HG03575 (cell line): Measurements from ENCODE around the gene OAF.

Experiments used
- ATAC-seq: cut with Tn5 transposase; IDR thresholded peaks from one replicate; pipeline ENCODE4 v1.9.1; 2021; ENCODE audit not compliant: unreplicated experiment, insufficient number of reproducible peaks, low FRiP score; ENCODE audit errors: extremely low read depth

The OAF gene

DNA sequence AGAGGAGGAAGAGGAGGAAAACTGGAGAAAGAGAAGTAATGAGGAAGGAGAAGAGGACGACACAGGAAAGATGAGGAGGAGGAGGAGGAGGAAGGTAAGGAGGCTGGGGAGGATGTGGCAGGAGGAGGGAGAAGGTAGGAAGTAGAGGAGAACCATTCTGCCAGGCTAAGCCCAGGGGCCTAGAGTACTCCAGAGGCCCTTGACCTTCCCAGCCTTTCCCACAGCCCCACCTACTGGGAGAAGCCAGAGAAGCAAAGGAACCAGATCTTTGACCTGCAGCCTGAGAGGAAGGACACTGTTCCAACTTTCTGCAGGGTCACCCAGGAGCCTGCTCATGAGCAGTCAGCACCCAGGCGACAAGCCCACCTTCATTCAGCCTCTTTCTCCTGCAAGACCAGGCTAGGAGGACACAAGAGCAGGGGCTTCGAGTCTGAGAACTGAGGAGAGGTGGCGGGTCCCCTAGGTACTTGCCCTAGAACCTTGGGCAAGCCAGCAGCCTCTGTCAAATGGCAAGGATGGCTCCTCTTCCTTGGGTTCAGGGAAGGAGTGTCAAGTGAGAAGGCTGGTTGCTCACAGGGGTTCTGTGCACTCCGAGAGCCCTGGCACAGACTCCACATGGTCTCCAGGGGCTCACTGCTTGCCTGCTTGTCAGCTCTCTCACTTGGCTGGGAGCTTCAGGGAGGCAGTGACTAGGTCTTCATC lies 27.9 kb upstream of the OAF start:
- ATAC-seq, result no peak

DNA sequence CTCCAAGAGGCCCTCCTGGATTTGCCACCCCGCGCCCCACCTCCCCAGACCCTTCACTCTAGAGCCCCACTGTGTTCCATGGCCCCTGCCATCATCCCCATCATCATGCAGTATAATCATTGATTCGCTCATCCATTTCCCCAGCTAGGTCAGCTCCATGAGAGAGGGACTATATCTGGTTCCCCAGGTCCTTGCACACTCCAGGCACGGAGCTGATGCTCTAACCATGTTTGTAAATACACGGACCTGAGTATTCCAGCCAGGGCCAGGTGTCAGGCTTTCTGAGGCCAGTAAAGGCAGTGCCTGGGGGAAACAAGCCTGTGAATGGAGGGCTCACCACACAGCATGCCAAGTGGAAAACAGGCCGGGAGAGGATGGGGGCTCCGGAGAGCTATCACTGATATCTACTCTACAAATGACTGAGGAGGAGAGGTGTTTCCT lies 27.1 kb upstream of the OAF start:
- ATAC-seq, result no peak

DNA sequence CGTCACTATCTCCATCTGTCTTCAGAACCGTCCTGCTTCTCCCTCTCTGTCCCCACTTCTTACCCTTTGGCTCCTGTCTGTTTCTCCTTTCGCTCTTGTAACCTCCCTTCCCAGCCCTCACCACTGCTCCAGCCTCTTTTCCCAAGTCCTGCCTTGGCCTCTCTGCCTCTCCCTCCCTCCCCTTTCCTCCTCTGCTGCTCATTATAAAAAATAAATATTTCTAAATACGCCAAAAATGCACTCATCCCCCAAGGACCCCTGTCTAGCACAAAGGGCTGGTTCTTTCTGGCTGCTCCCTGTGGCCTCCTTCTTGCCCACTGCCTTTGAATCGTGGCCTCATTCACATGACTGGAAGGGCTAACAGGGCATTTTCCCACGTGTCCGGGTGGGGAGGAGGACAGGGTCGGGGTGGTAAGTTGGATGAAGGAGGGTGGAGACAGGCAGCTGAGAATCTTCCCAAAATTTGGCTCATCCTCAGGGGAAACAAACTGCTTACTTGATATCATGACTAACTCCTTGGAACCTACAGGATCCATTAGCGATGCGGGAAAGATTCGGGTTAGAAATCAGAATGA lies 26.4 kb upstream of the OAF start:
- ATAC-seq, result no peak

DNA sequence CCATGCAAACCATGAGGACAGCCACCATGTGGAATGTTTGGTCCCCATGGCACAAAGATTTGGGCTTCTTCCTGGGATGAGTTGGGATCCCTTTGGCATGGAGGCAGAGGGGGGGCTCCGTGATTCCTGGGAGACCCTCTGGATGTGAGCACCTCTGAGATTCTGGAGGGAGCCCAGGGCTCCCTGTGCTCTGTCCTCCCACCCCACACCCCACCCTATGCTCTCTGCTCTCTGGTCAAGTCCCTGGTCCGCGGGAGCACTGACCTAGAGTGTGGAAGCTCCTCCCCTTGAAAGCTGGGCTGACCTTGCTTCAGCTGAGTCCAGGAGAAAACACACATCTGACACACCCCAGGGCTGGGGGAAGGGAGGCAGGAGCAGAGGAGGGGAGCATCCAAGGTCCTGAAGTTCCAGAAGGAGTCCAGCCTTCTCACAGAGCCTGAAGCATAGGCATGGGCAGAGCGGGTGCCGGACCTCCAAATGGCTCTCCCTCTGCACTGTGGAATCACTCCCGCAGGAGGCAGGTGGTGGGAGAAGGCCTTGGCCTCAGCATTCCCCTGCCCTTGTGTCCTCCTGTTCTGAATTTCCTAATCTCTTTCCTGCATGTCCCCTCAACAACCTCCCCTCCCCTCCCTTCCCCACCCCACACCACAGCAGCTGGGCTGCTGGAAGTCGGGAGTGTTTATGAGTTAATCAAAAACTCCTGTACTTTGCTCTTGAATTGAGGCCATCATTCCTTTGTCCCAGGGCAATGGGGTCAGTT lies 25.7 kb upstream of the OAF start:
- ATAC-seq, result no peak

DNA sequence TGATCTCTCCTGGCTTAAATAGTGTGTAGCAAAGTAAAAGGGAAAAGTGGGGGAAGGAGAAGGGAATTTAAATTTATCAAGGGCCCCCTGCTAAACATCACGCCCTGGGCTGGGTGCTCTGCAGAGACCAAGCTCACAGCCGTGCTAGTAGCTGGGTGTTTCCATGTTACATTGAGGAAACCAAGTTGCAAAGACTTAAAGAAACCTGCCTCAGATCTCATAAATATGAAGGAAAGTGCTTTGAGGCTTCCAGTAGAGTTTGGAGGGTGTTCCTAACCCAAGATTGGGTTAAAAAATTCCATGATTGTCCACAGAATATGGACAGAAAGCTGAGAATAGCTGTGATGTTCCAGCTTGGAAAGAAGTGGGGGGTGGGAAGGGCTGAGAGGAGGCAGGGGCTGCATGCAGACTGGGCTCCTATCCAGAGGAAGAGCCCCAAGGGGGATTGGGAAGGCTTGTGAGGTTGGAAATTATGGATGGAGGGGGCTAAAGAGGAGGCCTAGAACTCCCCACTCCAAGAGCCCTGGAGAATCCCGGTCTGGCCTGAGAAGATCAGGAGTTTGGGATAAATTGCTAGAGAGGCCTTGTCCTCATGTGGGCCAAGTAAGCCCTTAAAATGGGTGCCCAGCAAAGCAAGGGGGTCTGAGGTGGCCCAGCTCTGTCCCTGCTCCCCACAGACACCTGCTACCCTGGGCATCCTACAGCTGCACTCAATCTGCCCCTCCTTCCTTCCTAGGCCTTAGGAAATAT lies 25.0 kb upstream of the OAF start:
- no peak for ATAC-seq

DNA sequence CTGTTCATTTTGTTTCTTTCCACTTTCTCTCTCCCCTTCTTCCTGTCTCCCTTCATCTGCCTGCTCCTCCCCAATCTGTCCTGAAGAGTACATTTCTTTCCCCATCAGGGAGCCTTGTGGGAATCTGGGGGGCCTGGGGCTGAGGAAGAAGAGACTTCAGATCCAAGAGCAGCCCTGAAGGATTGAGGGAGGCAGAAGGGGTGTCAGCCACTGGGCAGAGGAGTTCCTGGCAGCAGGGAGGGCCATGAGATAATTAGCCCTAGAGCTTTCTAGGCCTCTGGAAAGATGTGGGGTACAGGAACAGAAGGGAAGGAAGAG lies 24.4 kb upstream of the OAF start:
- ATAC-seq, result no peak

DNA sequence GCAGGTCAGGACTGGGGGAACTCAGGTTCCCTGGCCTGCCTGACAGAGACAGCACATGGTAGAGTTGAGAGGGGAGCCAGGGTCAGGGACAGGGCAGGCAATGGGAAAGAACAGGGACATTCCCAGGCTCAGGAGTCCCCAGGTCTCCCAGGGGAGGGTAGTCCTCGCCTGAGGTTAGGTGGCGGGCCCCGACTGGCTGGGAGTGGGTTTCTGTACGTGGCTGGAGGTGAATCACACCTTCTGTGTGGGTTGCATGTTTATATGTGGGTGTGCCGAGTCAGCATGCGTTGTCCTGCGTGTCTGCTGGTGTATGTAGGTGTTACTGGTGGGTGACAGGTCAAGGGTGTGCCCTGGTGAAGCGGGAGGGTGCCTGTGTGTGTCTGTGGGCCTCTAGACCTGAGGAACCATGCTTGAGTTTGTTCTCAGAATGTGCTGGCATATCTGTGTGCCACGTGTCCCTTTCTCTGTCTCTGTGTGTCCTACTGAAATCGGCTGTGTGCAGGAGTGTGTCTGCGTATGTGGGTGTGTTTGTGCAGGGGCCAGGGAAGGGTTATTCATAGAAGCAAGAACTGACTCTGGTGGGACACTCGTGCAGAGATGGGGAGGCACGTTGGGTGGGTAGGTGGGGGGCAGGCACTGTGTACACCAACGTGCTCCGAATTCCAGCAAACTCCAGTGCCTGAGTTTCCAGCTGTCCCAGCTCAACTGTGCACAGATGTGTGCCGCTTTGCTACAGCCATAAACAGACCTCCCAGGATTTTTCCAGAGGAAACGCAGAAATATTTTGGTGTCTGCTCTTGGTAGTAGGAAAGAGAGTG lies 23.8 kb upstream of the OAF start:
- ATAC-seq, result no peak

DNA sequence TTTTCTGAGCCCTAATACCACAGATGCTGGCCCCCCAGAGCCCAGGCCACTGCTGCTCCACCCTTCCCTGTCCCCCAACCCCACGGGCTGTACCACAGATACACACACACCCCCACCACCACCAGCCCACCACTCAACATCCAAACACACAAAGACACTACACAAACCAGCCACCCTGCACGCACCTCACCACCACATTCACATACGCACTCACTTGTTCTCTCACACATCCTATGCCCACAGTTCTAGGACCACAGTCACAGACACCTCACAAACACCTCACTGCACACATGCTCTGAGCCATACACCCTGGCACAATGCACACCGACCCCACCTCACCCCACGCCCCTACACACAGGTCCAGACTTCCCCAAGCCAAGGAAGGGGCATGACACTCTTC lies 22.5 kb upstream of the OAF start:
- ATAC-seq, result no peak

DNA sequence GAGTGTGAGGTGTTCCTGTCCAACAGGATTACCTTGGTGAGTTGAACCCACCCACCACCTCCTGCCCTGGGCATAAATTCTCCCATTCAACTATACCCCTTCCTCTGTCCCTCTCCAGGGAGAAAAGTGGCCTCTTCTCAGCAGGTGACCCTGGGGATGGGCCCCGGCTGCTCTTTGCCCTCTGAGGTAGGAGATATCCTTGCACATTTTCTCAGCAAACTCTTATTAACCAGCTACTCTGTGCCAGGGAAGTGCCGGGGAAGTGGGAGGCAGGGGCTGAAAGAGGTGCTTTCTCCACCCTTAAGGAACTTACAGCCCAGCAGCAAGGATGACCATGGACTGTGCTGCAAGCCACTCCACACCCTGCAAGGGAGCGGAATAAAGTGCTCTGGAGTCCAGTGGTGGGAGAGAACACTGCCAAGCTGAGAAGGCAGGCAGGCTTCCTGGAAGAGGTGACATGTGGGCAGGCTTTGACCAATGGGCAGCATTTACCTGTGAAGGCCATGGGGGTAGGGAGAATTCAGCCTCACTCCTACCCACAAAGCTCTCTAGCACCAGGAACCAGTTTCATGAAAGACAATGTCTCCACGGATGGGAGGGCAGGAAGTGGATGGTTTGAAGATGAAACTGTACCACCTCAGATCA lies 21.9 kb upstream of the OAF start:
- ATAC-seq, result no peak

DNA sequence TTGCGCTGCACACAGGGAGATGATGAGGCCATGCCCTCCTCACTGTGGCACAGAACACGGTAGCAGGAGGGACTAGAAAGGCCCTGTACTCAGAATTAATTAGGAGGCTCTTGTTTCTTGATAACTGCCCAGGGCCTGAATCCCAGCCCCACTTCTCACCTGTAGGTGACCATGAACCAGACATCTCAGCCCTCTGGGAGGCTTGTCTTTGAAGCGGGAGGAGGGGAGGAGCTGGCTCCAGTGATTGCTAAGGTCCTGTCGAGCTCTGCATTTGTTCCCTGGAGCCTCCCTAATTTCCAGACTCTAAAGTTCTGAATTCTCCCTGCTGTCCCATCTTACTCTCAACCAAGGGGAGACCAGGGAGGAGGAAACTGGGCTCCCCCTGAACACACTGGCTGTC lies 19.8 kb upstream of the OAF start:
- ATAC-seq, result no peak

DNA sequence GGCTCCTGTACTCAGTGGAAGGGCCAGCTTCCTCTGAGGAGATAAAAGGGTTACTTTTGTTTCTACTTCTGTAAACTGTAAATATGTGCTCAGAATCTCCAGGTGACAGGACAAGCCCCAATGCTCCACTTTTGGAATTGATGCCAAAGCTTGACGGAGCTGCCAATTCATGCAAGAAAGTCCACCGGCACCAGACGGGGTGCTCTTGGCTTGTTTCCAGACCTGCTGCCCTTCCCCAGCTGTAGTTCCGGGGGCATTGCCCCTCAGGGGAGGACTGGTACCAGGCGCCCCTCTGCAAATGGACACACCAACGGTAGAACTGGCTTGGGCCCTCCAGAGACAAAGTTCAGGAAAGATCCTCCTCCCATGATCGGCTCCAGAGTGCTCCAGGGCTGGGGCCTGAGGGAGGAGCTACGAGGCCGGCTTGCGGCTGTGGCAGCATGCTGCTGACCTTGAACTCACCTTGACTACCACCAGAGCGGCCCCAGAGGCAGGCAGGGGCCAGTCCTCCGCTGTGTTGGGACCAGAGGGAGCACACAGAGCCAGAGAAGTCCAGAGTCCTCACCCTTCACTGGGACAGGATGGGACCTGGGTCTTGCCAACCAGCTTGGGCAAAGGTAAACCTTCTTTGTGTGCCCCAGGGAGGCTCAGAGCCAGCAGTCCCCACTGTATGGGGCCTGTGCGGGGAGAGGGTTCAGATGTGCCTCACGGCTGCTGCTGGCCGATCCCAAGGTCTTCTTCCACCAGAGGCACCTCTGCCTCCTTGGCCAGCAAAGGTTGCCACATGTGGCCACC lies 17.8 kb upstream of the OAF start:
- ATAC-seq, result no peak

DNA sequence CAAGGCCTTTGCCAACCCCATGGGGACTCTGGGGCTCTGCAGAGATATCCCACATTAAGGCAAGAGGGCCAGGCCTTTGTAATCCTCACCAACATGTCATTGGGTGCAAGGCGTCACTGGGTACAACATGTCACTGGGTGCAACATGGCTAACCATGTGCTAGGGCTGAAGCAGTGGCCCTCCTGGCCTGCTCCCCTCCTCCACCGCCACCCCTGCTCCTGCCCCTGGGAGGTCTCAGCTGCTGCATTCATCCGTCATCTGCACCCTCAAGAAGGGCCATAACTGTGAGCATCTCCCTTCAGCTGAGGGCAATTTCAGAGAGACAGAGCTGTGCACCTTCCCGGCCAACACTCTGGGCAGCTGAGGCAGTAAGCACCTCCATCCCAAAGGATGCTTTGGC lies 16.7 kb upstream of the OAF start:
- no peak for ATAC-seq

DNA sequence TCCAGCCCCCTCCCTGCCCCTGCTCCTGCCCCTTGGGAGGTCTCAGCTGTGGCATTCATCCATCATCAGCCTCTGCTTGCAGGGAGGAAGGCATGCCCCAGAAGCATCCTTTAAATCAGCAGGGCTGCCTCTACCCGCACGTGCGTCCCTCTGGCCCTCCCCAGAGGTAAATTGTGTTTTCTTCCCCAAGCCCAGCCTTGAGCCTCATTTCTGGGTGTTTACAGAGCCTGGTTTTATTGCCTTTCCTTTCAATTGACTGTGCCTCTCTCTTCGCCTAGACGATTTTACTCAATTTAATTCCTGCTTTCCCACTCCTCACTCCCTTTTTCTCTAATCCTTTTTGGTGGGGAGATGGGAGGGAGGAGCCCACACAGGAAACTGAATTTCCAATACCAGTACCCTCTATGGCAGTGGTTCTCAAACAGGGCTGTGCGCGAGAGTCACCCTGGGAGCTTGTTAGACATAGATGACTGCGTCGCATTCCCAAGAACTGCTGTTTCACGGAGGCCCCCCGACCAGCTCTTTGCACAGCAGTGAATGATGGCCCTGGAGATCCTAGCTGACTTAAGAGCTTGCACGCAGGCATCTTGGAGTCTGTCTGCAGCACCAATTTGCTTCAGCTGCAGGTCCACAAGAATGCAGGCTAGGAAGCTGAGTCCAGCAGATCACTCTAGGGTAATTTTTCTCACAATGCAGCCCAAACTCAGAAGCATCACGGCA lies 15.1 kb upstream of the OAF start:
- no peak for ATAC-seq

DNA sequence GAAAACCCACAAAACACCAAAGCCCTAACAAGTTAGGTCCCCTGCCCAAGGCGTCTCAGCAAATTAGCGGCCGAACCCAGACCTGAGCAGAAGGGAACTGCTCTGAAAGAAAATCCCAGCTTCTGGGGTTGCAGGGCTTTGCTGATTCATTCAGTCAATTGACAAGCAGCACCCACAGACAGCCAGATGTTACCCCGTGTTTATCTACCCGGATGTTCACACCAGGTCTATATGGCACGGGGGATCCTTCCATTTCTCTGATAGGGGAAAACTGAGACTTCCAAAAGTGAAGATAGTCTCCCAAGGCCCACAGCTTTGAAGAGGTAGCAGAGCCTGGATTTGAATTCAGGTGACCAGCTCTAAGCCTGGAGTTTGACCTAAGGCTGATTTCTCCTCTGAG lies 14.0 kb upstream of the OAF start:
- no peak for ATAC-seq

DNA sequence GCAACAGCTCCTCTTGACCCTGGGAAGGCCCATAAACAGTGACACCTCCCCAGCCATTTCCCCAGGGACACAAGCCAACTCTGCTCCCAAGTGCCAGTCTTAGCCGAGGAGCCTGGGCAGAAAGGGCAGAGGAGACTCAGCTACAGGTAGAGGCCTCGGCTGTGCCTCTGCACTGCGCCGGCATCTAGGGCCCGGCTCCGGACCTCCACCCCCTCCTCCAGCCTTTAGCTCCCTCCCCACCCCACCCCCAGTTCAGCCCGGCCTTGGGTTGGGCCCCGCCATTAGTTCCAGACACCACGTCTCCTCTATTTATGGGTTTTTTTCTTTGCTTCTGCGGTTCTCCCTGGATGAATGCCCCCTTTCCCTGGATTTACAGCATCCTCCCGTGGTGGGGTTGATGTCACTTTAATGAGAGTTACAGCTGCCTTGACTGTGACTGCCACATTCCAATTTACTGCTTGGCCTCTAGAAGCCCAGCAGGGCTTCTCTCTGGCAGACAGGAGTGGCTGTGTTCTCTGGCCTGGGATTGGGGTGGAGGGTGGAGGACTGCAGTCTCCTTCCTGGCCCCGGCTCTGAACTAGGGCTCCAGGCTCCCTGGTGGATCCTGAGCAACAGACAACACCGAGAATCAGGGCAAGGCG lies 13.5 kb upstream of the OAF start:
- no peak for ATAC-seq

DNA sequence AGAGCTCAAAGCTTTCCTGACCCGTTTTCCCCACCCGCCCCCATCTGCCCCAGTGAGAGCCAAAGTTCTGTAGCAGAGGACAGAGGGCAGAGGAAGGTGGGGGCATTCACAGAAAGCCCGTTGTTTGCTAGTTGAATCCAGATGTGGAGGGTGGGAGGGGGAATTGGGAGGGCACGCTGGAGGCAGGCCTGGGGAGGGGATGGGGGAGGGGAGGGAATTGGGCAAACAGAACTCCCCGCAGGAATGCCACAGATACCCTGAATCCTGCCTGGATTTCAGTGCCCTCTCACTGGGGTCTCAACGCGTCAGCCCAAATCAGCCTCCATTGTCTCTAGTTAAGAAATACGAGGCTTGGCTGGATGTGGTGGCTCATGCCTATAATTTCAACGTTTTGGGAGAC lies 12.9 kb upstream of the OAF start:
- ATAC-seq, result no peak

DNA sequence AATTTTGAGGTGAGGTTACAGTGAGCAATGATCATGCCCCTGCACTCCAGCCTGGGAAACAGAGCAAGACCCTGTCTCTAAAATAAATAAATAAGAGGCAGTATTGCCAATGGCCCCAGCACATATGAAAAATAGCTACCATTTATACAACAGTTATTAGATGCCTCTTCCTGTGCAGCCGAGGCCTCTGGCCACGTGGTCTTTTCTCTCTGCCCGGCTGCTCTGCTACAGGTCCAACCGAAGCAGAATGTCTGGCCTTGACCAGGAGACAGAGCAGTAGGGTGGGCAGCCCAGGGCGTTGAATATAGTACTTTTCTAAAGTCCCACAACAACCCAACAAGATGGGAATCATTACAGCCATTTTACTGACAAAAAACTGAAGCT lies 12.4 kb upstream of the OAF start:
- no peak for ATAC-seq
